Neural cell (in vitro differentiated cells): ENCODE data around the gene HTD2. TPM values are rescaled to one million over a fixed set of nuclear protein-coding genes. Genes with fewer than 3 reads are reported as not detected.

Experiments used
- H2AFZ ChIP-seq: fragments of 200-600, 300-800 bp; sonication (generic), shearing (Covaris generic); 2 replicates; pipeline ENCODE4 v1.6.0; 2014; ENCODE audit warnings: low read depth, mild to moderate bottlenecking, antibody characterized with exemption, low read length, moderate library complexity
- H3F3A ChIP-seq: fragments of 200-600 bp; shearing (Covaris generic); 2 replicates; pipeline ENCODE4 v1.6.1; 2016; ENCODE audit warnings: mild to moderate bottlenecking, moderate library complexity, mixed read lengths, antibody characterized with exemption, low read length; ENCODE audit not compliant: insufficient read depth, poor library complexity, severe bottlenecking
- H3K27ac ChIP-seq: fragments of 200-600, 300-800 bp; sonication (generic), shearing (Covaris generic); 2 replicates; pipeline ENCODE4 v1.5.1; 2014; ENCODE audit warnings: mild to moderate bottlenecking, low read length, moderate library complexity
- H3K27me3 ChIP-seq: fragments of 300-800, 200-600 bp; sonication (generic), shearing (Covaris generic); 2 replicates; pipeline ENCODE4 v1.6.0; 2014; ENCODE audit warnings: mild to moderate bottlenecking, low read depth, low read length, moderate library complexity; ENCODE audit not compliant: insufficient read depth
- H3K36me3 ChIP-seq: fragments of 300-800, 200-600 bp; sonication (generic), shearing (Covaris generic); 2 replicates; pipeline ENCODE4 v1.5.1; 2014; ENCODE audit warnings: mild to moderate bottlenecking, antibody characterized with exemption, low read length, moderate library complexity; ENCODE audit not compliant: insufficient read depth
- H3K4me2 ChIP-seq: fragments of 300-800, 200-600 bp; sonication (generic), shearing (Covaris generic); 2 replicates; pipeline ENCODE4 v1.6.0; 2014; ENCODE audit warnings: mild to moderate bottlenecking, low read length
- H3K4me3 ChIP-seq: fragments of 300-800, 200-600 bp; sonication (generic), shearing (Covaris generic); 2 replicates; pipeline ENCODE4 v1.5.1; 2014; ENCODE audit warnings: mild to moderate bottlenecking, low read length, moderate library complexity
- H3K79me2 ChIP-seq: fragments of 200-600 bp; shearing (Covaris generic); replicated peaks from 2 replicates; pipeline ENCODE4 v1.6.0; 2014; ENCODE audit warnings: mild to moderate bottlenecking, low read length, moderate library complexity; ENCODE audit not compliant: insufficient read depth
- H3K9ac ChIP-seq: fragments of 300-800, 200-600 bp; sonication (generic), shearing (Covaris generic); 2 replicates; pipeline ENCODE4 v1.6.1; 2016; ENCODE audit warnings: mild to moderate bottlenecking, low read length, mixed read lengths
- H3K9me2 ChIP-seq: fragments of 200-600 bp; shearing (Covaris generic); 2 replicates; pipeline ENCODE4 v1.6.1; 2016; ENCODE audit warnings: mild to moderate bottlenecking, low read length, mixed read lengths; ENCODE audit not compliant: insufficient read depth
- H3K9me3 ChIP-seq: fragments of 200-600, 300-800 bp; sonication (generic), shearing (Covaris generic); 2 replicates; pipeline ENCODE4 v1.6.1; 2016; ENCODE audit warnings: mild to moderate bottlenecking, mixed run types, low read length, moderate library complexity, mixed read lengths
- H4K20me1 ChIP-seq: fragments of 200-600 bp; shearing (Covaris generic); 2 replicates; pipeline ENCODE4 v1.6.1; 2016; ENCODE audit warnings: mild to moderate bottlenecking, mixed run types; ENCODE audit not compliant: insufficient read depth
- CTCF ChIP-seq: fragments of 450-650 bp; IDR thresholded peaks from 2 replicates; pipeline ENCODE4 v1.5.1; 2014; ENCODE audit warnings: antibody characterized with exemption, mild to moderate bottlenecking, moderate library complexity; ENCODE audit not compliant: poor library complexity, severe bottlenecking
- EP300 ChIP-seq: fragments of 450-650 bp; conservative IDR thresholded peaks from 2 replicates; pipeline ENCODE4 v1.6.1; 2014; ENCODE audit warnings: antibody characterized with exemption, mild to moderate bottlenecking, moderate library complexity; ENCODE audit not compliant: poor library complexity, severe bottlenecking
- EZH2 ChIP-seq: fragments of 200-600, 300-800 bp; shearing (Covaris generic), sonication (generic); IDR thresholded peaks from 2 replicates; pipeline ENCODE4 v1.6.1; 2014; ENCODE audit warnings: antibody characterized with exemption, low read length, borderline replicate concordance, mild to moderate bottlenecking; ENCODE audit not compliant: insufficient read depth, poor library complexity, severe bottlenecking
- MXI1 ChIP-seq: fragments of 450-650 bp; conservative IDR thresholded peaks from 2 replicates; pipeline ENCODE4 v1.6.1; 2014; ENCODE audit warnings: antibody characterized with exemption, mild to moderate bottlenecking; ENCODE audit not compliant: poor library complexity, severe bottlenecking
- POLR2AphosphoS5 ChIP-seq: IDR thresholded peaks from 2 replicates; pipeline ENCODE4 v1.6.1; 2012
- RAD21 ChIP-seq: fragments of 450-650 bp; conservative IDR thresholded peaks from 2 replicates; pipeline ENCODE4 v1.6.1; 2014; ENCODE audit warnings: antibody characterized with exemption, mild to moderate bottlenecking, moderate library complexity
- SMC3 ChIP-seq: fragments of 450-650 bp; conservative IDR thresholded peaks from 2 replicates; pipeline ENCODE4 v1.6.1; 2014; ENCODE audit warnings: antibody characterized with exemption, mild to moderate bottlenecking, moderate library complexity; ENCODE audit not compliant: poor library complexity
- TAF1 ChIP-seq: IDR thresholded peaks from 2 replicates; pipeline ENCODE4 v1.6.1; 2012; ENCODE audit warnings: low read depth
- polyA plus RNA-seq: library from polyadenylated mRNA; depleted of rRNA; stranded (reverse); fragments of >200 nt; gene quantifications from 2 replicates; pipeline ENCODE4 v1.2.3, GENCODE V29; 2014
- TF ChIP-seq, protein P1 (sequence below): IDR thresholded peaks from 2 replicates; pipeline ENCODE4 v1.6.1; 2012; ENCODE audit warnings: borderline replicate concordance

HTD2 gene
- polyA plus RNA-seq, 1 donor from 2014 or later: 19.0 TPM

GRCh38 chr3:58281069-58281468, 25.3 kb upstream of the HTD2 start:
- TF ChIP-seq, protein P1, sequence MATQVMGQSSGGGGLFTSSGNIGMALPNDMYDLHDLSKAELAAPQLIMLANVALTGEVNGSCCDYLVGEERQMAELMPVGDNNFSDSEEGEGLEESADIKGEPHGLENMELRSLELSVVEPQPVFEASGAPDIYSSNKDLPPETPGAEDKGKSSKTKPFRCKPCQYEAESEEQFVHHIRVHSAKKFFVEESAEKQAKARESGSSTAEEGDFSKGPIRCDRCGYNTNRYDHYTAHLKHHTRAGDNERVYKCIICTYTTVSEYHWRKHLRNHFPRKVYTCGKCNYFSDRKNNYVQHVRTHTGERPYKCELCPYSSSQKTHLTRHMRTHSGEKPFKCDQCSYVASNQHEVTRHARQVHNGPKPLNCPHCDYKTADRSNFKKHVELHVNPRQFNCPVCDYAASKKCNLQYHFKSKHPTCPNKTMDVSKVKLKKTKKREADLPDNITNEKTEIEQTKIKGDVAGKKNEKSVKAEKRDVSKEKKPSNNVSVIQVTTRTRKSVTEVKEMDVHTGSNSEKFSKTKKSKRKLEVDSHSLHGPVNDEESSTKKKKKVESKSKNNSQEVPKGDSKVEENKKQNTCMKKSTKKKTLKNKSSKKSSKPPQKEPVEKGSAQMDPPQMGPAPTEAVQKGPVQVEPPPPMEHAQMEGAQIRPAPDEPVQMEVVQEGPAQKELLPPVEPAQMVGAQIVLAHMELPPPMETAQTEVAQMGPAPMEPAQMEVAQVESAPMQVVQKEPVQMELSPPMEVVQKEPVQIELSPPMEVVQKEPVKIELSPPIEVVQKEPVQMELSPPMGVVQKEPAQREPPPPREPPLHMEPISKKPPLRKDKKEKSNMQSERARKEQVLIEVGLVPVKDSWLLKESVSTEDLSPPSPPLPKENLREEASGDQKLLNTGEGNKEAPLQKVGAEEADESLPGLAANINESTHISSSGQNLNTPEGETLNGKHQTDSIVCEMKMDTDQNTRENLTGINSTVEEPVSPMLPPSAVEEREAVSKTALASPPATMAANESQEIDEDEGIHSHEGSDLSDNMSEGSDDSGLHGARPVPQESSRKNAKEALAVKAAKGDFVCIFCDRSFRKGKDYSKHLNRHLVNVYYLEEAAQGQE: no peak
- TF ChIP-seq TAF1: no peak
- TF ChIP-seq POLR2AphosphoS5: no peak
- no peak for TF ChIP-seq MXI1
- TF ChIP-seq EZH2: no peak
- no peak for TF ChIP-seq SMC3
- TF ChIP-seq RAD21: no peak
- no peak for TF ChIP-seq CTCF
- no peak for TF ChIP-seq EP300
- Histone ChIP-seq H3K9me2 (no peaks in the 10 kb centered on the region), H3F3A (no peaks in the 10 kb centered on the region), H2AFZ (no peak overlapping the region), H3K4me3 (no peak overlapping the region), H3K4me2 (no peak overlapping the region), H3K27ac (no peak overlapping the region), H3K27me3 (no peaks in the 10 kb centered on the region), H3K9me3 (no peaks in the 10 kb centered on the region), H3K9ac (no peak overlapping the region), H3K79me2 (no peaks in the 10 kb centered on the region), H3K36me3 (no peaks in the 10 kb centered on the region), H4K20me1 (no peaks in the 10 kb centered on the region)

DNA sequence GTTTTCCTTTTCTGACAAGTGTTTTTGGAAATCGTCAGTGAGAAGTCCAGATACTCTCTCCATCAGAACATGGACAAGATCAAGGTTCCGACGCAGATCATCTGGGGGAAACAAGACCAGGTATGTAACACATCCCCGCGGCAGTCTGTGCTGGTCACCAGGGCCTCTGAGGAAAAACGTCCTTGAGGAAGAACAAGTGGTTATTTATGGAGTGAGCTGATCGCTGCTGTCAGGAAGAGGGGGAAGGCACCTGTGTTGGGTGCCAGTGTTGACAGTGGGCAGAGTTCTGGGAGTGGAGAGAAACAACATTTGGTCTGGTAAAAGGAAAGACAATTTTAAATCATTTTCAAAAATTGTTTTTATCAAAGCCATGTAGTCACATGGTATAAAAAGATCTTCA, 21.0 kb upstream of the HTD2 start:
- Histone ChIP-seq H3F3A (no peaks in the 10 kb centered on the region), H3K4me2 (no peak overlapping the region), H3K9me2 (no peaks in the 10 kb centered on the region), H3K9me3 (no peaks in the 10 kb centered on the region), H2AFZ (no peak overlapping the region), H3K27ac (no peak overlapping the region), H3K36me3 (no peaks in the 10 kb centered on the region), H3K9ac (no peak overlapping the region), H4K20me1 (no peaks in the 10 kb centered on the region), H3K4me3 (no peak overlapping the region), H3K79me2 (no peaks in the 10 kb centered on the region), H3K27me3 (no peaks in the 10 kb centered on the region)
- TF ChIP-seq, protein P1: no peak
- TF ChIP-seq EP300 (no peak), CTCF (no peak), SMC3 (no peak), POLR2AphosphoS5 (no peak), RAD21 (no peak), EZH2 (no peak), MXI1 (no peak), TAF1 (no peak)
